IMR-90 (cell line): ENCODE data around the gene STARD3. TPM values are rescaled to one million over a fixed set of nuclear protein-coding genes. Genes with fewer than 3 reads are reported as not detected.

ENCODE experiments used
- ATAC-seq: fragments of 200-7000 bp; cut with Tn5 transposase; 2 replicates; pipeline ENCODE4 v1.9.1; 2020; ENCODE audit warnings: low read depth, mild to moderate bottlenecking, moderate library complexity
- BruUV-seq: library from RNA; stranded (reverse); fragments of 400-500 nt; replicated peaks from 2 replicates; lab custom pipeline; 2021; lab: Mats Ljungman, UMichigan
- CTCF ChIA-PET: fragments of 300-600 bp; formaldehyde crosslinking; extraction: SDS; loops from one replicate; lab custom pipeline; 2021; ENCODE audit warnings: antibody characterized with exemption; lab: Yijun Ruan, JAX
- POLR2A ChIA-PET: fragments of 300-600 bp; sonication (Branson Sonifier 250); formaldehyde crosslinking; loops from one replicate; lab custom pipeline; 2022; ENCODE audit warnings: antibody characterized with exemption; ENCODE audit not compliant: unreplicated experiment; lab: Charles Lee
- DNase-seq: peaks from one replicate; pipeline ENCODE4 v3.0.0; 2013
- H2AFZ ChIP-seq: replicated peaks from 2 replicates; pipeline ENCODE3; 2013; ENCODE audit warnings: low read length, mild to moderate bottlenecking; ENCODE audit not compliant: poor library complexity
- H2AK5ac ChIP-seq: 2 replicates; pipeline ENCODE4 v1.6.1; 2013; ENCODE audit warnings: low read depth, low read length, inconsistent platforms
- H2AK9ac ChIP-seq: replicated peaks from 2 replicates; pipeline ENCODE3; 2013; ENCODE audit warnings: mild to moderate bottlenecking, low read depth, low read length, moderate library complexity; ENCODE audit not compliant: poor library complexity
- H2BK120ac ChIP-seq: 2 replicates; pipeline ENCODE4 v1.6.1; 2013; ENCODE audit warnings: low read depth, low read length, inconsistent platforms
- H2BK15ac ChIP-seq: 3 replicates; pipeline ENCODE4 v1.6.1; 2013; ENCODE audit warnings: low read depth, low read length, inconsistent platforms
- H2BK20ac ChIP-seq: 2 replicates; pipeline ENCODE4 v1.6.1; 2013; ENCODE audit warnings: low read depth, mild to moderate bottlenecking, inconsistent platforms, low read length, moderate library complexity
- H2BK5ac ChIP-seq: 2 replicates; pipeline ENCODE4 v1.6.1; 2013; ENCODE audit warnings: mild to moderate bottlenecking, low read depth, low read length, inconsistent platforms; ENCODE audit not compliant: poor library complexity, severe bottlenecking
- H3K14ac ChIP-seq: replicated peaks from 2 replicates; pipeline ENCODE4 v1.6.1; 2013; ENCODE audit warnings: low read depth, low read length, inconsistent platforms
- H3K18ac ChIP-seq: 2 replicates; pipeline ENCODE4 v1.6.1; 2013; ENCODE audit warnings: low read depth, low read length, control low read depth
- H3K23ac ChIP-seq: 2 replicates; pipeline ENCODE4 v1.6.1; 2013; ENCODE audit warnings: low read depth, low read length, inconsistent platforms
- H3K27ac ChIP-seq: 2 replicates; pipeline ENCODE4 v1.5.1; 2013; ENCODE audit warnings: mild to moderate bottlenecking, control low read depth, low read length; ENCODE audit not compliant: insufficient read depth
- H3K27me3 ChIP-seq: 2 replicates; pipeline ENCODE4 v1.6.1; 2013; ENCODE audit warnings: low read length; ENCODE audit not compliant: control insufficient read depth, insufficient read depth
- H3K36me3 ChIP-seq: 2 replicates; pipeline ENCODE4 v1.6.1; 2013; ENCODE audit warnings: low read length, mixed read lengths; ENCODE audit not compliant: control insufficient read depth, insufficient read depth
- H3K4ac ChIP-seq: 2 replicates; pipeline ENCODE4 v1.6.1; 2013; ENCODE audit warnings: low read depth, low read length, inconsistent platforms
- H3K4me1 ChIP-seq: 2 replicates; pipeline ENCODE4 v1.6.1; 2013; ENCODE audit warnings: low read length, mixed read lengths; ENCODE audit not compliant: control insufficient read depth, insufficient read depth
- H3K4me2 ChIP-seq: 2 replicates; pipeline ENCODE4 v1.6.1; 2013; ENCODE audit warnings: low read depth, mild to moderate bottlenecking, control low read depth, low read length, moderate library complexity
- H3K4me3 ChIP-seq: 2 replicates; pipeline ENCODE4 v1.5.1; 2013; ENCODE audit warnings: low read depth, mild to moderate bottlenecking, control low read depth, low read length, moderate library complexity; ENCODE audit not compliant: insufficient read depth
- H3K56ac ChIP-seq: 2 replicates; pipeline ENCODE4 v1.6.1; 2013; ENCODE audit warnings: low read length, inconsistent platforms; ENCODE audit not compliant: insufficient read depth; ENCODE audit errors: extremely low read depth
- H3K79me1 ChIP-seq, 2 experiments: 2 replicates each; pipeline ENCODE4 v1.6.1; 2013; ENCODE audit warnings: low read length in 2 of 2, inconsistent platforms in 1 of 2, low read depth in 1 of 2
- H3K9ac ChIP-seq: 2 replicates; pipeline ENCODE4 v1.6.1; 2013; ENCODE audit warnings: low read depth, low read length, control low read depth
- H3K9me1 ChIP-seq: 2 replicates; pipeline ENCODE4 v1.6.1; 2013; ENCODE audit warnings: low read length, inconsistent platforms; ENCODE audit not compliant: insufficient read depth
- H3K9me3 ChIP-seq: 2 replicates; pipeline ENCODE4 v1.6.1; 2013; ENCODE audit warnings: low read length; ENCODE audit not compliant: control insufficient read depth, insufficient read depth
- H4K20me1 ChIP-seq: 2 replicates; pipeline ENCODE4 v1.6.1; 2013; ENCODE audit warnings: low read length, inconsistent platforms; ENCODE audit not compliant: insufficient read depth
- H4K5ac ChIP-seq: 2 replicates; pipeline ENCODE4 v1.6.1; 2013; ENCODE audit warnings: mild to moderate bottlenecking, low read depth, low read length, control low read depth
- H4K8ac ChIP-seq, 2 experiments: 2 replicates each; pipeline ENCODE4 v1.6.1; 2013; ENCODE audit warnings: low read depth in 2 of 2, low read length in 2 of 2, control low read depth in 1 of 2, inconsistent platforms in 1 of 2
- H4K91ac ChIP-seq: 2 replicates; pipeline ENCODE4 v1.6.1; 2013; ENCODE audit warnings: low read depth, low read length, inconsistent platforms; ENCODE audit not compliant: insufficient read depth
- BHLHE40 ChIP-seq: fragments of 150-350 bp; IDR thresholded peaks from 2 replicates; pipeline ENCODE4 v1.6.1; 2016; ENCODE audit warnings: mild to moderate bottlenecking, low read depth, low read length
- CEBPB ChIP-seq: IDR thresholded peaks from 2 replicates; pipeline ENCODE4 v1.6.1; 2012; ENCODE audit warnings: low read depth, low read length, improper control_type of control experiment
- CHD1 ChIP-seq: IDR thresholded peaks from 2 replicates; pipeline ENCODE4 v1.6.1; 2012; ENCODE audit warnings: low read depth, low read length, improper control_type of control experiment
- FOS ChIP-seq: fragments of 150-350 bp; IDR thresholded peaks from 2 replicates; pipeline ENCODE4 v1.6.1; 2016; ENCODE audit warnings: low read depth, low read length
- MAFK ChIP-seq: IDR thresholded peaks from 2 replicates; pipeline ENCODE4 v1.6.1; 2012; ENCODE audit warnings: low read depth, low read length, improper control_type of control experiment
- MAZ ChIP-seq: IDR thresholded peaks from 2 replicates; pipeline ENCODE4 v1.6.1; 2012; ENCODE audit warnings: low read depth, mild to moderate bottlenecking, low read length, improper control_type of control experiment, moderate library complexity, borderline replicate concordance
- MXI1 ChIP-seq: IDR thresholded peaks from 2 replicates; pipeline ENCODE4 v1.6.1; 2012; ENCODE audit warnings: low read depth, mild to moderate bottlenecking, low read length, moderate library complexity, borderline replicate concordance
- NFE2L2 ChIP-seq: fragments of 150-350 bp; IDR thresholded peaks from 2 replicates; pipeline ENCODE4 v1.6.1; 2016; ENCODE audit warnings: low read depth, mild to moderate bottlenecking, low read length
- POLR2A ChIP-seq: IDR thresholded peaks from 2 replicates; pipeline ENCODE4 v1.6.1; 2012; ENCODE audit warnings: mild to moderate bottlenecking, low read depth, low read length
- RAD21 ChIP-seq: IDR thresholded peaks from 2 replicates; pipeline ENCODE4 v1.6.1; 2012; ENCODE audit warnings: low read length, improper control_type of control experiment
- RCOR1 ChIP-seq: IDR thresholded peaks from 2 replicates; pipeline ENCODE4 v1.6.1; 2012; ENCODE audit warnings: mild to moderate bottlenecking, low read length, improper control_type of control experiment; ENCODE audit not compliant: insufficient replicate concordance
- RFX5 ChIP-seq: IDR thresholded peaks from 2 replicates; pipeline ENCODE4 v1.8.0; 2012; ENCODE audit warnings: low read depth, mild to moderate bottlenecking, low read length, moderate library complexity
- SMC3 ChIP-seq: fragments of 150-350 bp; IDR thresholded peaks from 2 replicates; pipeline ENCODE4 v1.6.1; 2016; ENCODE audit warnings: low read depth, mild to moderate bottlenecking, antibody characterized with exemption, low read length, moderate library complexity
- WGBS, 2 experiments: methylation state at CpG; one replicate each; pipeline versions ENCODE4 v1.1.5 to v1.1.7; 2013; ENCODE audit warnings: missing lambda C conversion rate in 2 of 2; ENCODE audit not compliant: insufficient read length in 1 of 2; ENCODE audit errors: extremely low coverage in 2 of 2; 5-methylcytosine and 5-hydroxymethylcytosine counted together
- dilution Hi-C: fragments of 300-500 bp; cut with HindIII; formaldehyde crosslinking; loops from one replicate; pipeline ENCODE4 v1.14.3; 2018; ENCODE audit warnings: low sequenced_read_pairs; ENCODE audit not compliant: unreplicated experiment
- in situ Hi-C: fragments of 300-500 bp; cut with MboI; formaldehyde crosslinking; loops from 3 replicates; pipeline ENCODE4 v1.14.3; 2019; ENCODE audit warnings: low sequenced_read_pairs, inconsistent platforms, mixed read lengths
- intact Hi-C: fragments of 100-400 bp; cut with micrococcal nuclease; formaldehyde crosslinking; loops from 2 replicates; pipeline ENCODE4 v1.10.0; 2022
- polyA plus RNA-seq, 3 experiments: library from polyadenylated mRNA; depleted of rRNA; stranded (reverse); fragments of >200 nt; gene quantifications; 2 replicates each; pipeline ENCODE4 v1.2.3, GENCODE V29; 2012; ENCODE audit warnings: low replicate concordance in 1 of 3
- total RNA-seq: library from RNA; depleted of rRNA; stranded (reverse); fragments of >200 nt; gene quantifications from 2 replicates; pipeline ENCODE4 v1.2.3, GENCODE V29; 2012
- TF ChIP-seq, protein P1 (sequence below): conservative IDR thresholded peaks from 2 replicates; pipeline ENCODE4 v1.5.1; 2012; ENCODE audit warnings: mild to moderate bottlenecking, low read depth, low read length, improper control_type of control experiment
- TF ChIP-seq, protein P2 (sequence below): fragments of 150-350 bp; IDR thresholded peaks from 2 replicates; pipeline ENCODE4 v1.6.1; 2016; ENCODE audit warnings: low read depth, mild to moderate bottlenecking, low read length, moderate library complexity, borderline replicate concordance
- TF ChIP-seq, protein P3 (sequence below): fragments of 150-350 bp; IDR thresholded peaks from 2 replicates; pipeline ENCODE4 v1.6.1; 2017; ENCODE audit warnings: mild to moderate bottlenecking, antibody characterized with exemption, low read length, low read depth

The STARD3 gene
- total and polyA plus RNA-seq, 2 of the 4 experiments (the other 2 are of a cell fraction), result 8.1 to 50.4 TPM

DNA sequence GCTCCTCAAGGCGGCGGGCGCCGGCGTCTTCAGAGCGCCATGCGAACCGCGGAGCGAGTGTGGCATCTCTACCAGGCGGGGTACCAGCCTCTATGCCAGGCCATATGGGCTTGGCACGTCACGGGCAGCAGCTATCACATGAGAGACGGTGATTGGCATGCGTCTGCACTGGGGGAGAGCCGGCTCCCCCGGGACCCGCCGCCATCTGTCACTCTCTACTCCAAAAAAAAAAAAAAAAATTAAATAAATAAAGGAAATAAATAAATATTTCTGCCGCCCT is 29.2 kb upstream of the STARD3 start, which contains the start of gene NEUROD2:
Gene NEUROD2 (minus strand): TSS at position 70 of the 280 bp plus-strand sequence. CDS start 1,321 bp downstream, outside the sequence.
- no peak within 1 kb of the TSS for H4K8ac ChIP-seq
- H3K4me3 ChIP-seq, result no peak within 1 kb of the TSS
- H3K4me1 ChIP-seq, result no peaks in the 10 kb centered on the region; the same call in 1 of the 2 replicates
- no peak within 1 kb of the TSS for H3K4me2 ChIP-seq
- CTCF ChIA-PET, result no interaction called here
- peaks cover 86% of the 10 kb centered on the region for H3K27me3 ChIP-seq
- H2AK9ac ChIP-seq, result no peak within 1 kb of the TSS
- H3K23ac ChIP-seq, result no peak within 1 kb of the TSS
- no peak within 1 kb of the TSS for H2BK5ac ChIP-seq
- TF ChIP-seq RAD21 (no peak), MAZ (no peak), CHD1 (no peak), RCOR1 (no peak), SMC3 (no peak), MAFK (no peak), FOS (no peak), BHLHE40 (no peak), CEBPB (no peak), POLR2A (no peak), MXI1 (no peak), NFE2L2 (no peak), RFX5 (no peak)
- TF ChIP-seq, protein P1, sequence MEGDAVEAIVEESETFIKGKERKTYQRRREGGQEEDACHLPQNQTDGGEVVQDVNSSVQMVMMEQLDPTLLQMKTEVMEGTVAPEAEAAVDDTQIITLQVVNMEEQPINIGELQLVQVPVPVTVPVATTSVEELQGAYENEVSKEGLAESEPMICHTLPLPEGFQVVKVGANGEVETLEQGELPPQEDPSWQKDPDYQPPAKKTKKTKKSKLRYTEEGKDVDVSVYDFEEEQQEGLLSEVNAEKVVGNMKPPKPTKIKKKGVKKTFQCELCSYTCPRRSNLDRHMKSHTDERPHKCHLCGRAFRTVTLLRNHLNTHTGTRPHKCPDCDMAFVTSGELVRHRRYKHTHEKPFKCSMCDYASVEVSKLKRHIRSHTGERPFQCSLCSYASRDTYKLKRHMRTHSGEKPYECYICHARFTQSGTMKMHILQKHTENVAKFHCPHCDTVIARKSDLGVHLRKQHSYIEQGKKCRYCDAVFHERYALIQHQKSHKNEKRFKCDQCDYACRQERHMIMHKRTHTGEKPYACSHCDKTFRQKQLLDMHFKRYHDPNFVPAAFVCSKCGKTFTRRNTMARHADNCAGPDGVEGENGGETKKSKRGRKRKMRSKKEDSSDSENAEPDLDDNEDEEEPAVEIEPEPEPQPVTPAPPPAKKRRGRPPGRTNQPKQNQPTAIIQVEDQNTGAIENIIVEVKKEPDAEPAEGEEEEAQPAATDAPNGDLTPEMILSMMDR, result no peak
- TF ChIP-seq, protein P2, sequence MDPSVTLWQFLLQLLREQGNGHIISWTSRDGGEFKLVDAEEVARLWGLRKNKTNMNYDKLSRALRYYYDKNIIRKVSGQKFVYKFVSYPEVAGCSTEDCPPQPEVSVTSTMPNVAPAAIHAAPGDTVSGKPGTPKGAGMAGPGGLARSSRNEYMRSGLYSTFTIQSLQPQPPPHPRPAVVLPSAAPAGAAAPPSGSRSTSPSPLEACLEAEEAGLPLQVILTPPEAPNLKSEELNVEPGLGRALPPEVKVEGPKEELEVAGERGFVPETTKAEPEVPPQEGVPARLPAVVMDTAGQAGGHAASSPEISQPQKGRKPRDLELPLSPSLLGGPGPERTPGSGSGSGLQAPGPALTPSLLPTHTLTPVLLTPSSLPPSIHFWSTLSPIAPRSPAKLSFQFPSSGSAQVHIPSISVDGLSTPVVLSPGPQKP, result no peak
- TF ChIP-seq, protein P3, sequence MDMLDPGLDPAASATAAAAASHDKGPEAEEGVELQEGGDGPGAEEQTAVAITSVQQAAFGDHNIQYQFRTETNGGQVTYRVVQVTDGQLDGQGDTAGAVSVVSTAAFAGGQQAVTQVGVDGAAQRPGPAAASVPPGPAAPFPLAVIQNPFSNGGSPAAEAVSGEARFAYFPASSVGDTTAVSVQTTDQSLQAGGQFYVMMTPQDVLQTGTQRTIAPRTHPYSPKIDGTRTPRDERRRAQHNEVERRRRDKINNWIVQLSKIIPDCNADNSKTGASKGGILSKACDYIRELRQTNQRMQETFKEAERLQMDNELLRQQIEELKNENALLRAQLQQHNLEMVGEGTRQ, result no peak
- no peak within 1 kb of the TSS for H3K14ac ChIP-seq
- H4K20me1 ChIP-seq, result peaks cover 5% of the 10 kb centered on the region; the same call in 1 of the 2 replicates
- in situ Hi-C loops, result no loop called here
- H4K91ac ChIP-seq, result no peak within 1 kb of the TSS
- intact Hi-C loops, result no loop called here
- no peaks in the 10 kb centered on the region for H3K79me1 ChIP-seq
- H3K4ac ChIP-seq, result no peak within 1 kb of the TSS
- no peak within 1 kb of the TSS for H3K18ac ChIP-seq
- H3K56ac ChIP-seq, result no peak within 1 kb of the TSS
- no peak within 1 kb of the TSS for H2BK15ac ChIP-seq
- no peak within 1 kb of the TSS for H2AK5ac ChIP-seq
- WGBS, 2 experiments, result no CpG with 5 or more reads among the region's 20 CpGs
- ATAC-seq (no peak), DNase-seq (no peak)
- 0 out of 2 replicates have a peak, but pooled peaks cover 2% of the 10 kb centered on the region for H3K9me3 ChIP-seq
- no peak within 1 kb of the TSS for H3K9ac ChIP-seq
- BruUV-seq, result no TSS peak
- H2BK20ac ChIP-seq, result no peak within 1 kb of the TSS
- POLR2A ChIA-PET, result no interaction called here
- no peak within 1 kb of the TSS for H4K5ac ChIP-seq
- H2BK120ac ChIP-seq, result no peak within 1 kb of the TSS
- no peaks in the 10 kb centered on the region for H3K36me3 ChIP-seq
- H2AFZ ChIP-seq, result no peak within 1 kb of the TSS
- dilution Hi-C loops, result no loop called here
- H3K9me1 ChIP-seq, result no peaks in the 10 kb centered on the region
- no peak within 1 kb of the TSS for H3K27ac ChIP-seq
